Smooth muscle cell (in vitro differentiated cells): Measurements from ENCODE around the gene GRIK5. TPM values are rescaled to one million over a fixed set of nuclear protein-coding genes. Genes with fewer than 3 reads are reported as not detected.
"Not testable (repeated sequence)": the region's sequence is repeated elsewhere in the genome, so short reads cannot be mapped to it uniquely, and the experiment has no call there.

Experiments used
- DNase-seq: peaks from one replicate; lab custom pipeline; 2025; ENCODE audit not compliant: unreplicated experiment; lab: John Stamatoyannopoulos, UW
- H2AFZ ChIP-seq: fragments of 200-600 bp; sonication (generic); 2 replicates; pipeline ENCODE4 v1.6.0; 2016; ENCODE audit warnings: antibody characterized with exemption, low read depth, mild to moderate bottlenecking
- H3F3A ChIP-seq: fragments of 200-600 bp; sonication (generic); 2 replicates; pipeline ENCODE4 v1.6.0; 2017; ENCODE audit warnings: antibody characterized with exemption, low read depth
- H3K27ac ChIP-seq: fragments of 200-600 bp; sonication (generic); 2 replicates; pipeline ENCODE4 v1.5.1; 2016; ENCODE audit warnings: low read depth, mild to moderate bottlenecking
- H3K27me3 ChIP-seq: fragments of 200-600 bp; sonication (generic); 2 replicates; pipeline ENCODE4 v1.6.1; 2016; ENCODE audit warnings: low read depth, mild to moderate bottlenecking
- H3K36me3 ChIP-seq: fragments of 200-600 bp; sonication (generic); 2 replicates; pipeline ENCODE4 v1.5.1; 2016; ENCODE audit warnings: low read depth
- H3K4me1 ChIP-seq: fragments of 200-600 bp; sonication (generic); 2 replicates; pipeline ENCODE4 v1.5.1; 2016; ENCODE audit warnings: low read depth
- H3K4me2 ChIP-seq: fragments of 200-600 bp; sonication (generic); 2 replicates; pipeline ENCODE4 v1.6.0; 2016; ENCODE audit warnings: mild to moderate bottlenecking
- H3K4me3 ChIP-seq: fragments of 200-600 bp; sonication (generic); 2 replicates; pipeline ENCODE4 v1.5.1; 2016; ENCODE audit warnings: mild to moderate bottlenecking
- H3K79me2 ChIP-seq: fragments of 200-600 bp; sonication (generic); 2 replicates; pipeline ENCODE4 v1.6.0; 2016; ENCODE audit warnings: low read depth, mild to moderate bottlenecking
- H3K9ac ChIP-seq: fragments of 200-600 bp; sonication (generic); 2 replicates; pipeline ENCODE4 v1.6.0; 2016; ENCODE audit warnings: low read depth
- H3K9me3 ChIP-seq: fragments of 200-600 bp; sonication (generic); replicated peaks from 2 replicates; pipeline ENCODE4 v1.5.1; 2016; ENCODE audit warnings: low read depth
- H4K20me1 ChIP-seq: fragments of 200-600 bp; sonication (generic); 2 replicates; pipeline ENCODE4 v1.6.0; 2016; ENCODE audit warnings: low read depth
- WGBS: methylation state at CpG from one replicate; pipeline ENCODE4 v1.1.7; 2016; ENCODE audit warnings: low lambda C conversion rate; 5-methylcytosine and 5-hydroxymethylcytosine counted together
- polyA plus RNA-seq: library from polyadenylated mRNA; unstranded; fragments of >200 nt; fragmentation: Nextera tagmentation; extraction: Ambion mirVana; gene quantifications from 2 replicates; pipeline ENCODE4 v1.2.1, GENCODE V29; 2016
- total RNA-seq: library from RNA; depleted of rRNA; stranded (reverse); fragments of >200 nt; gene quantifications from 2 replicates; pipeline ENCODE4 v1.2.3, GENCODE V29; 2014
- TF ChIP-seq, protein P1 (sequence below): fragments of 200-600 bp; sonication (generic); IDR thresholded peaks from 2 replicates; pipeline ENCODE4 v1.5.1; 2017; ENCODE audit warnings: borderline replicate concordance, mild to moderate bottlenecking, antibody characterized with exemption; ENCODE audit not compliant: insufficient read depth, poor library complexity, severe bottlenecking

Gene GRIK5
- total and polyA plus RNA-seq, 2 experiments from 2014 or later: 0.67 to 2.0 TPM

DNA sequence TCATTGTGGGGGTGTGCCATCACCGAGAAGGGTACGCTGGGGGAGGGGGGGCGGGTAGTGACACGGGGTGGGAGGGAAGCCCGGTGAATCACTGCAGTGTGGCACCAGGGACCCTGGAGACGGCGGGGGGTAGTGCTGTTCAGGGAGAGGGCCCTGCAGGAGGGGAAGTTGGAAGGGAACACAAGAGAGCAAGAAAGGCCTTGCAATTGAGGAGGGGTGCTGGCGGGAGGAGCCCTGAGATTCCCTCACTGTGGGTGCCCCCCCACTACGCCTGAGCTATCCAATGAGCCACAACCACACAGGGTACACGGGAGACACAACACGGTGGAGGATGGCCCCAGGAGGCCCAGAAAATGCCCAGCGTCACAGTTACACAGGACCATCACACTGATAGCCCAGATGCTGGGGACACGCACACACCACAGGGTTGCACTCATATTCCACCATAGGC is 75.5 kb downstream of the GRIK5 start:
- H3K9me3 ChIP-seq: no peaks in the 10 kb centered on the region

DNA sequence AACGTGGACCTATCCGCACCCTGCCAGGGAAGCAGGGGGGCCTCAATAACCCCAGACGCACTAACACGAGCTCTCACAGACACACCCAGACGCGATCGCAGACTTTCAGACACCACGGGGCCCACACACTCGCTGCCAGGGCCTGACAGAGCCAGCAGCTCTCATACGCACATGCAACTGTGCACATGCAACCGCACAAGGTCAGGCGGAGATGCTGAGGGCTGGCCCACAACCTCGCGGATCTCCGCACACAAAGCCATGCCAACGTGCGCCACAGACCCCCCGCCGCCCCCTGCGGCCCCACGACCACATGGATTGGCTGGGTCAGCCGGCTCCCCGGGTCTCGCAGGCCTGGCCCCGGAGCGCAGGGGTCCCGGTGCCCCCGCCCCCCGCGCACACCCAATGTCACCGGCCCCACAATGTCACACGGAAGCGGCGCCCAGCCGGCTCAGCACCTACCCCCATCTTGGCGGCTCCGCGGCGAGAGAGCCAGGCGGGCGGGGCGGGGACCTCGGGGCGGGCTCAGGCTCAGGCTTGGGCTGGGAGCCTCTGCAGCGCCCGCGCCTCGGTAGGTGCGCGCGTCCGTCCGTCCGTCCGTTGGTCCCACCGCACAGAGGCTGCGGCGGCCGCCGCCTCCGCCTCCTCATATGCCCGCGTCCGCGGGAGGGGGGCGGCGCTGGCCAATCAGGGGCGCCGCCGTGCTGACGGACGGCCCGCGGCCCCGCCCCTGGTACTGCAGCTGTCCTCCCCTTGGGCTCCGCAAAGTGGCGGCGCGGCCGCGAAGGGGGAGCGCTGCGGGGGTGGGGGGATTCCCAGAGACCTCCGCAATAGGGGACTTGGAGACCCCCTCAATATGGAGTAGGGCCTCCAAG is 76.2 kb downstream of the GRIK5 start, which contains the start of gene ATP1A3:
TSS of gene ATP1A3 (minus strand) at position 619 of the 872 bp plus-strand sequence. CDS start at position 465, 154 bp downstream.
- H3K27ac ChIP-seq: no peak within 1 kb of the TSS
- H3K4me1 ChIP-seq: peaks cover 4% of the 10 kb centered on the region
- no peaks in the 10 kb centered on the region for H3F3A ChIP-seq
- no peak within 1 kb of the TSS for H2AFZ ChIP-seq
- H3K9me3 ChIP-seq: no peaks in the 10 kb centered on the region
- 6% methylated on average over 39 of the region's 84 CpGs for WGBS
- peak within 1 kb of the TSS; percentile 92 for H3K4me2 ChIP-seq
- peak within 1 kb of the TSS; percentile 49 for H3K4me3 ChIP-seq
- no peaks in the 10 kb centered on the region for H3K79me2 ChIP-seq
- no peaks in the 10 kb centered on the region for H3K36me3 ChIP-seq
- no peak within 1 kb of the TSS for H3K9ac ChIP-seq
- peaks cover 72% of the 10 kb centered on the region for H3K27me3 ChIP-seq
- no peaks in the 10 kb centered on the region for H4K20me1 ChIP-seq
- DNase-seq: no peak
- TF ChIP-seq, protein P1, sequence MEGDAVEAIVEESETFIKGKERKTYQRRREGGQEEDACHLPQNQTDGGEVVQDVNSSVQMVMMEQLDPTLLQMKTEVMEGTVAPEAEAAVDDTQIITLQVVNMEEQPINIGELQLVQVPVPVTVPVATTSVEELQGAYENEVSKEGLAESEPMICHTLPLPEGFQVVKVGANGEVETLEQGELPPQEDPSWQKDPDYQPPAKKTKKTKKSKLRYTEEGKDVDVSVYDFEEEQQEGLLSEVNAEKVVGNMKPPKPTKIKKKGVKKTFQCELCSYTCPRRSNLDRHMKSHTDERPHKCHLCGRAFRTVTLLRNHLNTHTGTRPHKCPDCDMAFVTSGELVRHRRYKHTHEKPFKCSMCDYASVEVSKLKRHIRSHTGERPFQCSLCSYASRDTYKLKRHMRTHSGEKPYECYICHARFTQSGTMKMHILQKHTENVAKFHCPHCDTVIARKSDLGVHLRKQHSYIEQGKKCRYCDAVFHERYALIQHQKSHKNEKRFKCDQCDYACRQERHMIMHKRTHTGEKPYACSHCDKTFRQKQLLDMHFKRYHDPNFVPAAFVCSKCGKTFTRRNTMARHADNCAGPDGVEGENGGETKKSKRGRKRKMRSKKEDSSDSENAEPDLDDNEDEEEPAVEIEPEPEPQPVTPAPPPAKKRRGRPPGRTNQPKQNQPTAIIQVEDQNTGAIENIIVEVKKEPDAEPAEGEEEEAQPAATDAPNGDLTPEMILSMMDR: no peak

More for the DNA sequence above, 75.5 kb downstream of the GRIK5 start:
- Histone ChIP-seq H3K79me2 (no peaks in the 10 kb centered on the region), H3K4me3 (peak overlapping the region; percentile 49), H3K4me2 (peak overlapping the region; percentile 92), H3K36me3 (no peaks in the 10 kb centered on the region), H3K4me1 (peaks cover 4% of the 10 kb centered on the region), H4K20me1 (no peaks in the 10 kb centered on the region), H3K27me3 (peaks cover 76% of the 10 kb centered on the region), H3K27ac (no peak overlapping the region), H3K9ac (no peak overlapping the region), H3F3A (no peaks in the 10 kb centered on the region), H2AFZ (no peak overlapping the region)
- WGBS: 39% methylated on average over 7 of the region's 13 CpGs
- no peak for DNase-seq
- TF ChIP-seq, protein P1: no peak

DNA sequence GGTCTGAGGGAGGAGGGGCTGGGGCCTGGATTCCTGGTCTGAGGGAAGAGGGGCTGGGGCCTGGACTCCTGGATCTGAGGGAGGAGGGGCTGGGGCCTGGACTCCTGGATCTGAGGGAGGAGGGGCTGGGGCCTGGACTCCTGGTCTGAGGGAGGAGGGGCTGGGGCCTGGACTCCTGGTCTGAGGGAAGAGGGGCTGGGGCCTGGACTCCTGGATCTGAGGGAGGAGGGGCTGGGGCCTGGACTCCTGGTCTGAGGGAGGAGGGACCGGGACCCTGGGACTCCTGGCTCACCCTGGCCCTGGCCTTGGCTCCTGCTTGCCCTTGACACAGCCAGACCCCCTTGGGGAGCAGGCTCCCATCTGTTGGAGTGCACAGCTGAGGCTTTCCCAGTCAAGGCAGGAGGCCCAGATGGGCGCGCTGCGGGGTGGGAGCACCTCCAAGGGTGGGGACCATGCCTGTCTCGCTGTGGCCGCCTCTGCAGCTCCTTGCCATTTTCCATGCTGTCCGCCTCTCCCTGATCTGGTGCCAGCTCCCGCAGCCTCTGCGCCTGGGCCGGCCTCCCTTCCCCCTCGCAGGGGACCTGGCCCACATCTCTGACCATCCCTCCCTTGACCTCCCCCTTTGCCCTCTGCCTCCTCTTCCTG is 78.0 kb downstream of the GRIK5 start:
- WGBS: 97% methylated on average over 10 of the region's 11 CpGs
- H2AFZ ChIP-seq, DNase-seq, H3K9ac ChIP-seq, H4K20me1 ChIP-seq, H3K79me2 ChIP-seq, H3K4me3 ChIP-seq, H3K9me3 ChIP-seq, H3K4me2 ChIP-seq, H3F3A ChIP-seq, H3K36me3 ChIP-seq, H3K27ac ChIP-seq, H3K4me1 ChIP-seq: not testable (repeated sequence)
- H3K27me3 ChIP-seq: peaks cover 55% of the 10 kb centered on the region

DNA sequence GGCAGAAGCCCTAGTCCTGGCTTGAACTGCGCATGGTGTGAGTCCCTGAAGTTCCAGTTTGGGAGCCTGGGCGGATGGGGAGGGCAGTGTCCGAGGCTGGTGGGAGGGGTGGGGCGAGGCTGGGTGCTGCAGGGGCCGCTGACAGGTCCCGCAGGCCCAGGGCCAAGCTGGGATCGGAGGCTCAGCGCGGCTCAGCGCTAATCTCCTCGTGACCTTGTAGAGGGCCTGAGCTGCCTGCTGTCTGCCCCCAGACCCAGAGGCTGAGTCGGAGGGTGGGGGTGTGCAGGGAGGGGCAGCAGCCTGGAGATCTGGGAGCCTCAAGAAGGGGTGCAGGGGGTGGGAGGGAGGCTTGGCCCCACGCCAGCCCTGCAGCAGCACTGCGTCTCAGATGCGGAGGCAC is 79.0 kb downstream of the GRIK5 start:
- no peaks in the 10 kb centered on the region for H3K9me3 ChIP-seq
- H3F3A ChIP-seq: no peaks in the 10 kb centered on the region
- H4K20me1 ChIP-seq: no peaks in the 10 kb centered on the region
- peaks cover 4% of the 10 kb centered on the region for H3K4me1 ChIP-seq
- H3K9ac ChIP-seq: no peak overlapping the region
- no peaks in the 10 kb centered on the region for H3K36me3 ChIP-seq
- H3K79me2 ChIP-seq: no peaks in the 10 kb centered on the region
- TF ChIP-seq, protein P1: no peak
- H2AFZ ChIP-seq: no peak overlapping the region
- no peak overlapping the region for H3K4me2 ChIP-seq
- peaks cover 45% of the 10 kb centered on the region for H3K27me3 ChIP-seq
- no peak overlapping the region for H3K4me3 ChIP-seq
- DNase-seq: no peak
- 74% methylated on average over 12 of the region's 15 CpGs for WGBS
- no peak overlapping the region for H3K27ac ChIP-seq
